HG03097 (cell line): ENCODE data around the gene SMARCAL1.
A peak's percentile ranks its signal among the peaks of the same experiment; 100 is the strongest.
"Not testable (repeated sequence)": the region's sequence is repeated elsewhere in the genome, so short reads cannot be mapped to it uniquely, and the experiment has no call there.

Experiments
- ATAC-seq: cut with Tn5 transposase; IDR thresholded peaks from one replicate; pipeline ENCODE4 v1.9.1; 2021; ENCODE audit not compliant: unreplicated experiment, low FRiP score

Gene SMARCAL1

GRCh38 chr2:216498379-216499352 is 86.4 kb downstream of the SMARCAL1 start, which contains the start of gene RPL37A:
Gene RPL37A (plus strand): TSS chr2:216498844. CDS start chr2:216498875, 31 bp downstream.
- ATAC-seq: peak; percentile 89

DNA sequence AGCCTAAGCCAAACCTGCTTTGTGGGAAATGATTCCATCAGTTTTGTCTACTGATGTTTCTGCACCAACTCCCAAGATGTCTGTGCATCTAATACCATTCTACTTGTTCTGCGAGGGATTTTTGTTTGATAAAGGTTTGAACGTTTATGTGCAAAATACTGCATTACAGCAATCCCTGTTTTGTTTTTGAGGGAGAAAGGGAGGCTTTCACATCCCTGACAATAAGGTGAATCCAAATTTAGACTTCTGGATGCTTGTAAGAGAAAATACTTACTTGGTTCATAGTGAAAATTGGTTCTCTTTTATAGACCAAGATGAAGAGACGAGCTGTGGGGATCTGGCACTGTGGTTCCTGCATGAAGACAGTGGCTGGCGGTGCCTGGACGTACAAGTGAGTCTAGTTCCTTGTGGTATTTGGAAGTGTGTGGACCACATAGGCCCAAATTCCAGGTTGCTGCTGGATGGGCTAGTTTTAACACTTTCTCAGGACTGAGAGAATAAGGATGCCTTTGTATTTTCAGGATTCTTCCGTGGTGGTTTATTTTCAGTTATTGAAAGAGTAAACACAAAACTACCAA is 87.4 kb downstream of the SMARCAL1 start:
- no peak for ATAC-seq

DNA sequence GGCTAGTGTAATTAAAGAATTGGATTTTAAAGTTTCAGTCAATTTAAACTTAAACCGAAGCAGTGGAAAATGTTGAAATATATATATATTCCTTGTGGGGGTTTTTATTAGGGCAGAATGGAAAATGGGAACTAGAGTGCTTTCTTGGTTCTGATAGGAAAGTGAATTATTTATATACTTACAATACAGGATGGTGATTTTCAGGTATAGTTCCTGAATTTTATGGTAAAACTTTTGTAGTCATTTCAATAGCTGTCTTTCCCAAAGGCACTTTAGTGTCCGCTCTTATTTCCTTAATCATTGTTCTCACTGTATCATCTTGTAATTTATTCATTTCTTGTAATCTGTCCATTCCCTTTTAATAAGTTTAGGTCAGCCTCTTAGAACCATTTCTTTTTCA is 88.3 kb downstream of the SMARCAL1 start:
- no peak for ATAC-seq

GRCh38 chr2:216501854-216502253 is 89.6 kb downstream of the SMARCAL1 start:
- ATAC-seq: no peak

- ATAC-seq: no peak
Measured at GRCh38 chr2:216502381-216503158, 90.3 kb downstream of the SMARCAL1 start.

DNA sequence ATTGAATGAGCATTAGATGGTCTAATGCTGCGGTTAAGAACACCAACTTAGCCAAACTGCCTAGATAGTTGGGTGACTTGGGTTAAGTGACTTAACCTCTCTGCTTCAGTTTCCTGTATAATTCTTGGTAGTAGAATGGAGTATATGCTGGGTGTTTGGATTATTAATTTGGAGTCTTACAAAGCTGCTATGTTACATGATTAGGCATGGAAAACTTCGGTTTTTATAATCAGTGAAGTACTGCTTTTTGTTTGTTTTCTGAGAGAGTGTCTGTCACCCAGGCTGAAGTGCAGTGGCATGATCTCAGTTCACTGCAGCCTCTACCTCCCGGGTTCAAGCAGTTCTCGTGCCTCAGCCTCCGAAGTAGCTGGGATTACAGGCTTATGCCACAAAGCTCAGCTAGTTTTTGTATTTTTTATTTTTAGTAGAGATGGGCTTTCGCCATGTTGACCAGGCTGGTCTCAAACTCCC is 90.9 kb downstream of the SMARCAL1 start:
- ATAC-seq: no peak

GRCh38 chr2:216503697-216504375 is 91.6 kb downstream of the SMARCAL1 start:
- ATAC-seq: no peak

- ATAC-seq: no peak
Measured at GRCh38 chr2:216504376-216504762, 92.1 kb downstream of the SMARCAL1 start.

DNA sequence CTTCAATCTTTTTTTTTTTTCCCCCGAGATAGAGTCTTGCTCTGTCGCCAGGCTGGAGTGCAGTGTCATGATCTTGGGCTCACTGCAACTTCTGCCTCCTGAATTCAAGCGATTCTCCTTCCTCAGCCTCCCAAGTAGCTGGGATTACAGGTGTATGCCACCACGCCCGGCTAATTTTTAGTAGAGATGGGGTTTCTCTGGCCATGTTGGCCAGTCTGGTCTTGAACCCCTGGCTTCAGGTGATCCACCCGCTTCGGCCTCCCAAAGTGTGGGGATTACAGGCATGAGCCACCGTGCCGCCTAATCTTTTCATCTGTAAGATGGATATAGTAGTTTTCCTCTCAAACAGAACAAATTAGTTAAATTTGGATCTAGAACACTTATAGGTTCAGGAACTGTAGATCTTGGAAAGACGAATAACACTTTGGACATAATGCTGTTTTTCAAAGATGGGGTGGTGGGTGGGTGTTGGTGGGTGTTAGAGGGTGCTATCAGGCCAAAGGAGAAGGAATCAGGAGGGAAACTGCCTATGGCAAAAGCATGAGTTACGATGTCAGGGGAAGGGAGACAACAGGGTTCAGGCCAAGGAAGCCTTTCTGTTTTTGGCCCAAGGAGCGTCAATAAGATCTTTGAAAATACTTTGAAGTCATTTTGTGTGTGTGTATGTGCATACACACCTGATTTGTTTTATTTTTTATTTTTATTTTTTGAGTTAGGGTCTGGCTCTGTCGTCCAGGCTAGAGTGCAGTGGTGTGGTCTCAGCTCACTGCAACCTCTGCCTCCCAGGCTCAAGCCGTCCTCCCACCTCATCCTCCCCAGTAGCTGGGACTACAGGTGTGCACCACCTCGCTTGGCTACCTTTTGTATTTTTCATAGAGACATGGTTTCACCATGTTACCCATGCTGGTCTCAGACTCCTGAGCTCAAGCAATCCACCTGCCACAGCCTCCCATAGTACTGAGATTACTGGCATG is 93.1 kb downstream of the SMARCAL1 start:
- no peak for ATAC-seq

DNA sequence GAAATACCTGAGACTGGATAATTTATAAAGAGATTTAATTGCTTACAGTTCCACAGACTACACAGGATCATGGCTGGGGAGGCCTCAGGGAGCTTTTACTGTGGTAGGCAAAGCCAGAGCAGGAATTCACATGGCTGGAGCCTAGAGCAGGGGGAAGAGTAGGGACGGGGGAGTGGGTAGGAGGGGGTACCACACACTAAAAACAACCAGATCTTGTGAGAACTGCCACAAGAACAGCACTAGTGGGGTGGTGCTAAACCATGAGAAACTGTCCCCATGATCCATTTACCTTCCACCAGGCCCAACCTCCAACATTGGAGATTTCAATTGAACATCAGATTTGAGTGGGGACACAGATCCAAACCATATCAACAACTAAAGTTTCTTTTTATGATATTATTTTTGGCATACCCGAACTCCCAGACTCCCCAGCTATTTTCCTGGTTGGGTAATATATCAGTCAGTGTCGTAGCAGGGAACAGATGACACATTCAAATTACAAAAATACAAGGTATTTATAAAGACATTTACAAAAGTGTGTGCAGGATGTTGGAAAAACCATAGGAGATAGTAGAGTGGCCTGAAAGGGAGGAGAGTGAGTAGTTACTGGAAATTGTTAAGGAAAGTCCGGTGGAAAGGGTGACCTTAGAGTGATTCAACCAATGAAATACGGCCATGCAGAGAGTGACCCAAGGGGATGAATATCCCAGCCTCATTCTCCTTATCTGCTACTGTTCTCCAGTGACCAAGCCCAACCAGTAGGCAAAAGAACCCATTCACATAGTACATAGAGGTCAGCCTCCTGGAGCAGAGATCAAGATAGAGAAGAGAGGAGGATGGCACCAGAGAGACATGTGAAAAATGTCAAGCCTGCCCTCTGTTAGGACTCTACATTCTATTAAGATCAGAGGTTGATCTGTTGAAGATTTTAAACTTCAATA is 95.2 kb downstream of the SMARCAL1 start:
- ATAC-seq: no peak

GRCh38 chr2:216508229-216508628 is 95.9 kb downstream of the SMARCAL1 start:
- no peak for ATAC-seq

GRCh38 chr2:216516730-216517350 is 104.6 kb downstream of the SMARCAL1 start:
- ATAC-seq: no peak

GRCh38 chr2:216517447-216518225 is 105.4 kb downstream of the SMARCAL1 start:
- no peak for ATAC-seq

- not testable (repeated sequence) for ATAC-seq
Measured at GRCh38 chr2:216518566-216519119, 106.4 kb downstream of the SMARCAL1 start.

DNA sequence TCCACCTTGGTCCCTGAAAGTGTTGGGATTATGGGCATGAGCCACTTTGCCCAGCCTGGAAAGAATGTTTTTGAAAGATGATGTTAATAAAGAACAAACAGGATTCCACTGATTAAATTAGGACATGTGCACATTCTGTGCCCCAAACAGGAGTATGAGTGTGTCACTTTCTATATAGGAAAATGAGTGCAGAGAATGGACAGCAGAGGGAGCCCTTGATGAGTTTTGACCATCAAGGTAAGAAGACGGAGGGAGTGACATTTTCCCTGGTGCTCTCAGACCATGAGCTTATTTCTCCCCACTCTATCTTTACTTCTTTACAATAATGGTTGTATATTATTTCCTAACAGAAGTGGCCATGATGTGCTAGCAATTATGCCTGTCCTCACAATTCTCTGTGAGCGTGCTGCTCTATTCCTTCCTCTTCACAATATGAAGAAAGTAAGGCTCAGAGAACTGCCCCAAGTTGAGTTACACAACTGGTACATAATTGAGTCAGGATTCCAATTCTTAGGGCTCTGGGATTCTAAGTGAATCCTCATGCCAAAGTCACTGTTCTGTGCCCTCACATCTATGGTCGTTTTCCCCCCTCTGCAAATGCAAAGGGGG is 107.0 kb downstream of the SMARCAL1 start:
- no peak for ATAC-seq

GRCh38 chr2:216520112-216520511 is 107.8 kb downstream of the SMARCAL1 start:
- ATAC-seq: no peak
